Measurements from ENCODE around the gene ITGA8.
"Not testable (repeated sequence)": the region's sequence is repeated elsewhere in the genome, so short reads cannot be mapped to it uniquely, and the experiment has no call there.

The ITGA8 gene

GRCh38 chr10:15557168-15557567 is 162.6 kb downstream of the ITGA8 start:
- H3K4me1 ChIP-seq (ENCODE audit: control insufficient read depth, insufficient read depth, low read length); H3K27me3 ChIP-seq (ENCODE audit: control insufficient read depth, insufficient read depth, low read length); H3K4me3 ChIP-seq (ENCODE audit: low read depth, low read length); H3K36me3 ChIP-seq (ENCODE audit: control insufficient read depth, insufficient read depth, low read length); H3K9ac ChIP-seq (ENCODE audit: low read length); H3K9me3 ChIP-seq (ENCODE audit: control insufficient read depth, insufficient read depth, low read depth, low read length); H3K27ac ChIP-seq (ENCODE audit: low read depth, low read length): not testable (repeated sequence)

- peaks cover 4% of the 10 kb centered on the region; the same call in 1 of the 2 replicates for H3K9me3 ChIP-seq (ENCODE audit: control insufficient read depth, insufficient read depth, low read depth, low read length)
- H3K27me3 ChIP-seq (ENCODE audit: control insufficient read depth, insufficient read depth, low read length): no peaks in the 10 kb centered on the region
- H3K4me3 ChIP-seq (ENCODE audit: low read depth, low read length): no peak overlapping the region
- H3K4me1 ChIP-seq (ENCODE audit: control insufficient read depth, insufficient read depth, low read length): no peaks in the 10 kb centered on the region
- H3K36me3 ChIP-seq (ENCODE audit: control insufficient read depth, insufficient read depth, low read length): no peaks in the 10 kb centered on the region
- no peak overlapping the region for H3K27ac ChIP-seq (ENCODE audit: low read depth, low read length)
- no peak overlapping the region for H3K9ac ChIP-seq (ENCODE audit: low read length)
Observed at GRCh38 chr10:15550950-15551349, 168.8 kb downstream of the ITGA8 start.

DNA sequence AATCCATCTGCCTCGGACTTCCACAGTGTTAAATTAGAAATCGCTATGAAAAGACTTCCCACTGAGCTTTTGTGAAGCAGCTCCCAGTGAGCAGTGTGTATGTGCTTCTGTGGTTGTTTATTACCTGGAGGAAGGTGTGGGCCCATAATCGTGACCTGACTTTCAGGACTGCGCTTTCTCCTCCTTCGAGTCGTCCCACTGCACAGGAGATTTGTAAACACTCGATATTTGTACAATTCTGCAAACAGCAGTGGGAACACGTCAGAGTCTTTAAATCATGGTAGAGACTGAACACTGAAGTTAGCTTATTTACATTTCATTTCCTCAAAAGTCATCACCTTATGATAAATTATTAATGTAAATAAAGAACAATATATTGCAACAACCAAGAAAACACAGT is 171.4 kb downstream of the ITGA8 start:
- Histone ChIP-seq H3K9me3 (ENCODE audit: control insufficient read depth, insufficient read depth, low read depth, low read length) (peaks cover 12% of the 10 kb centered on the region; the same call in 1 of the 2 replicates), H3K9ac (ENCODE audit: low read length) (no peak overlapping the region), H3K36me3 (ENCODE audit: control insufficient read depth, insufficient read depth, low read length) (no peaks in the 10 kb centered on the region), H3K4me1 (ENCODE audit: control insufficient read depth, insufficient read depth, low read length) (no peaks in the 10 kb centered on the region), H3K27me3 (ENCODE audit: control insufficient read depth, insufficient read depth, low read length) (no peaks in the 10 kb centered on the region), H3K27ac (ENCODE audit: low read depth, low read length) (no peak overlapping the region), H3K4me3 (ENCODE audit: low read depth, low read length) (no peak overlapping the region)

GRCh38 chr10:15546606-15547005 is 173.1 kb downstream of the ITGA8 start:
- H3K36me3 ChIP-seq (ENCODE audit: control insufficient read depth, insufficient read depth, low read length): no peaks in the 10 kb centered on the region
- H3K4me1 ChIP-seq (ENCODE audit: control insufficient read depth, insufficient read depth, low read length): no peaks in the 10 kb centered on the region
- H3K27me3 ChIP-seq (ENCODE audit: control insufficient read depth, insufficient read depth, low read length): no peaks in the 10 kb centered on the region
- H3K27ac ChIP-seq (ENCODE audit: low read depth, low read length): no peak overlapping the region
- peaks cover 14% of the 10 kb centered on the region; the same call in 1 of the 2 replicates for H3K9me3 ChIP-seq (ENCODE audit: control insufficient read depth, insufficient read depth, low read depth, low read length)
- no peak overlapping the region for H3K9ac ChIP-seq (ENCODE audit: low read length)
- no peak overlapping the region for H3K4me3 ChIP-seq (ENCODE audit: low read depth, low read length)

DNA sequence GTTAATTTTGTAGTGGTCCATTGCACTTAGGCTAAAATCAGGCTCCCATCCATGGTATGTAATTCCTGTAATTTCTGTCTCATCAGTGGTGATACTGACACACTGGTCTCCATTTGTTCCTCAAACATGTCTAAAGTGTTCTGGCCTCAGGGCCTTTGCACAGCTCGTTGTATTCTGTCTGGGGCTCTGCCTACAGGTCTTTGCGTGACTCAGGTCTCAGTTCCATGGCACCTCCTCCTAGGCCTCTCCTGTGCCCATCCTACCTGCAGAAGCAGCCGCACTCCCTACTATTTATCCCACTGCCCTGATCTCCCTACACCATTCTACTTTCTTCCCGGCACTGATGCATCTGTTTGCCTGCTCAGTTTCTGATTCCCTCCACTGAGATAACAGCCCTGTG is 173.8 kb downstream of the ITGA8 start:
- no peak overlapping the region for H3K9ac ChIP-seq (ENCODE audit: low read length)
- H3K27ac ChIP-seq (ENCODE audit: low read depth, low read length): no peak overlapping the region
- no peak overlapping the region for H3K4me3 ChIP-seq (ENCODE audit: low read depth, low read length)
- no peaks in the 10 kb centered on the region for H3K4me1 ChIP-seq (ENCODE audit: control insufficient read depth, insufficient read depth, low read length)
- peaks cover 14% of the 10 kb centered on the region; the same call in 1 of the 2 replicates for H3K9me3 ChIP-seq (ENCODE audit: control insufficient read depth, insufficient read depth, low read depth, low read length)
- no peaks in the 10 kb centered on the region for H3K27me3 ChIP-seq (ENCODE audit: control insufficient read depth, insufficient read depth, low read length)
- H3K36me3 ChIP-seq (ENCODE audit: control insufficient read depth, insufficient read depth, low read length): no peaks in the 10 kb centered on the region

DNA sequence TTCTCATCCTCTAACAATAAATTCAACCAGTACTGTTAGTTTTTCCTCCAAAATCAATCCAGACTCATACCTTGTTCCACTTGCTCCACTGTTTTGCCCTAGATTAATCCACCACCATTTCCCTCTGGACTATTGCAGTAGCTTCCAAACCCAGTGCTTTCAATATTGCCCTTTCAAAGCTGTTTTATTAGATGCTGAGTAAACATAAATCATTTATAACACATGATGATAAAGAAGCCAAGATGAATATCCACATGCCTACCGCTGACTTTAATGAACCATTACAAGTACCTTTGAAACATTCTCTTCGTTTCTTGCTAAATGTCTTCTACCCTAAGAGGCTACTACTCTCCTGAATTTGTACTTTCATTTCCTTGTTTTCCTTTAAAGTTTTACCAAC is 174.5 kb downstream of the ITGA8 start:
- H3K9ac ChIP-seq (ENCODE audit: low read length): no peak overlapping the region
- H3K27me3 ChIP-seq (ENCODE audit: control insufficient read depth, insufficient read depth, low read length): no peaks in the 10 kb centered on the region
- no peaks in the 10 kb centered on the region for H3K36me3 ChIP-seq (ENCODE audit: control insufficient read depth, insufficient read depth, low read length)
- peaks cover 14% of the 10 kb centered on the region; the same call in 1 of the 2 replicates for H3K9me3 ChIP-seq (ENCODE audit: control insufficient read depth, insufficient read depth, low read depth, low read length)
- H3K4me3 ChIP-seq (ENCODE audit: low read depth, low read length): no peak overlapping the region
- no peaks in the 10 kb centered on the region for H3K4me1 ChIP-seq (ENCODE audit: control insufficient read depth, insufficient read depth, low read length)
- H3K27ac ChIP-seq (ENCODE audit: low read depth, low read length): no peak overlapping the region

GRCh38 chr10:15543994-15544393 is 175.7 kb downstream of the ITGA8 start:
- Histone ChIP-seq H3K9me3 (ENCODE audit: control insufficient read depth, insufficient read depth, low read depth, low read length) (peaks cover 12% of the 10 kb centered on the region; the same call in 1 of the 2 replicates), H3K9ac (ENCODE audit: low read length) (no peak overlapping the region), H3K27ac (ENCODE audit: low read depth, low read length) (no peak overlapping the region), H3K4me3 (ENCODE audit: low read depth, low read length) (no peak overlapping the region), H3K4me1 (ENCODE audit: control insufficient read depth, insufficient read depth, low read length) (no peaks in the 10 kb centered on the region), H3K27me3 (ENCODE audit: control insufficient read depth, insufficient read depth, low read length) (no peaks in the 10 kb centered on the region), H3K36me3 (ENCODE audit: control insufficient read depth, insufficient read depth, low read length) (no peaks in the 10 kb centered on the region)

- Histone ChIP-seq H3K36me3 (ENCODE audit: control insufficient read depth, insufficient read depth, low read length) (no peaks in the 10 kb centered on the region), H3K27ac (ENCODE audit: low read depth, low read length) (no peak overlapping the region), H3K9me3 (ENCODE audit: control insufficient read depth, insufficient read depth, low read depth, low read length) (peaks cover 12% of the 10 kb centered on the region; the same call in 1 of the 2 replicates), H3K9ac (ENCODE audit: low read length) (no peak overlapping the region), H3K4me3 (ENCODE audit: low read depth, low read length) (no peak overlapping the region), H3K4me1 (ENCODE audit: control insufficient read depth, insufficient read depth, low read length) (no peaks in the 10 kb centered on the region), H3K27me3 (ENCODE audit: control insufficient read depth, insufficient read depth, low read length) (no peaks in the 10 kb centered on the region)
Observed at GRCh38 chr10:15542817-15543216, 176.9 kb downstream of the ITGA8 start.

DNA sequence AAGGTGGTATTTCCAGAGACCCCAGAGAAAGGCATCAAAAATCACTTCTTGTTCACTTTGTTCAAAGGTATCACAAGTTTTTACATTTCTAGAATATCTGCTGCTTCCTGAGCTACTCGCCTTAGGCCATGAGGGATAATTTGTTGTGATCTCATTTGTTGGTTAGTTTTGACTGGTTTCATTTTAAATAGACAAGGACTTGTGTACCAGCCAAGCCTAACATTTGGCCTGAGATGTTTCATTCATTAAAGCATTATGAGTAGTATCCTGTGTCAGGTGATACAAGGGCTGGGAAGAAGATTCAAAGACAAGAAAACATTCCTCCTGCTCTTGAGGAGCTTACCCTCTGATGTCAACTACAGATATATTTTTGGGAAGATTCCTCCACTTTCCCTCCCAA is 178.3 kb downstream of the ITGA8 start:
- Histone ChIP-seq H3K4me3 (ENCODE audit: low read depth, low read length) (no peak overlapping the region), H3K27me3 (ENCODE audit: control insufficient read depth, insufficient read depth, low read length) (no peaks in the 10 kb centered on the region), H3K4me1 (ENCODE audit: control insufficient read depth, insufficient read depth, low read length) (no peaks in the 10 kb centered on the region), H3K9ac (ENCODE audit: low read length) (no peak overlapping the region), H3K9me3 (ENCODE audit: control insufficient read depth, insufficient read depth, low read depth, low read length) (peaks cover 12% of the 10 kb centered on the region; the same call in 1 of the 2 replicates), H3K27ac (ENCODE audit: low read depth, low read length) (no peak overlapping the region), H3K36me3 (ENCODE audit: control insufficient read depth, insufficient read depth, low read length) (no peaks in the 10 kb centered on the region)

- no peak overlapping the region for H3K9ac ChIP-seq (ENCODE audit: low read length)
Observed at GRCh38 chr10:15540727-15541126, 179.0 kb downstream of the ITGA8 start.

GRCh38 chr10:15539262-15539661 is 180.5 kb downstream of the ITGA8 start:
- no peaks in the 10 kb centered on the region for H3K36me3 ChIP-seq (ENCODE audit: control insufficient read depth, insufficient read depth, low read length)
- H3K4me1 ChIP-seq (ENCODE audit: control insufficient read depth, insufficient read depth, low read length): no peaks in the 10 kb centered on the region
- no peak overlapping the region for H3K27ac ChIP-seq (ENCODE audit: low read depth, low read length)
- no peak overlapping the region for H3K4me3 ChIP-seq (ENCODE audit: low read depth, low read length)
- H3K9me3 ChIP-seq (ENCODE audit: control insufficient read depth, insufficient read depth, low read depth, low read length): peaks cover 11% of the 10 kb centered on the region; the same call in 1 of the 2 replicates
- H3K27me3 ChIP-seq (ENCODE audit: control insufficient read depth, insufficient read depth, low read length): no peaks in the 10 kb centered on the region
- no peak overlapping the region for H3K9ac ChIP-seq (ENCODE audit: low read length)

More at GRCh38 chr10:15540727-15541126, 179.0 kb downstream of the ITGA8 start:
- Histone ChIP-seq H3K4me3 (ENCODE audit: low read depth, low read length) (no peak overlapping the region), H3K36me3 (ENCODE audit: control insufficient read depth, insufficient read depth, low read length) (no peaks in the 10 kb centered on the region), H3K27me3 (ENCODE audit: control insufficient read depth, insufficient read depth, low read length) (no peaks in the 10 kb centered on the region), H3K9me3 (ENCODE audit: control insufficient read depth, insufficient read depth, low read depth, low read length) (peaks cover 12% of the 10 kb centered on the region; the same call in 1 of the 2 replicates), H3K4me1 (ENCODE audit: control insufficient read depth, insufficient read depth, low read length) (no peaks in the 10 kb centered on the region), H3K27ac (ENCODE audit: low read depth, low read length) (no peak overlapping the region)
